ENCODE data around the gene KIAA0040. TPM values are rescaled to one million over a fixed set of nuclear protein-coding genes. Genes with fewer than 3 reads are reported as not detected.

Gene KIAA0040
- total RNA-seq, 1 experiment from 2014 or later = 32.4 TPM

- H4K20me1 ChIP-seq (ENCODE audit: insufficient read depth) = no peaks in the 10 kb centered on the region
- peak overlapping the region; percentile 54 for H3K4me2 ChIP-seq (ENCODE audit: low read length)
- H3K79me2 ChIP-seq (ENCODE audit: insufficient read depth, low read length) = no peaks in the 10 kb centered on the region
- H2AFZ ChIP-seq (ENCODE audit: low read depth, low read length, poor library complexity, severe bottlenecking) = no peak overlapping the region
- H3K36me3 ChIP-seq (ENCODE audit: control insufficient read depth in 1 of 2, insufficient read depth in 2 of 2, low read length in 2 of 2) = no peaks in the 10 kb centered on the region
- DNase-seq (ENCODE audit: low read depth, low spot score) (peak; percentile 80), ATAC-seq (no peak)
- BruUV-seq (replicated peaks) = no TSS peak
- POLR2A ChIA-PET = interaction anchor here (1.5 kb wide), 1 partner anchor 10 kb away, joined by 4 read pairs; no protein-coding TSS in a partner anchor
- H3K9ac ChIP-seq (ENCODE audit: low read length) = no peak overlapping the region
- CTCF ChIA-PET = no interaction called here
- TF ChIP-seq SP1 (IDR thresholded peaks at IDR 0.05; ENCODE audit: low read depth) = peak; percentile 95
- TF ChIP-seq, protein P1, sequence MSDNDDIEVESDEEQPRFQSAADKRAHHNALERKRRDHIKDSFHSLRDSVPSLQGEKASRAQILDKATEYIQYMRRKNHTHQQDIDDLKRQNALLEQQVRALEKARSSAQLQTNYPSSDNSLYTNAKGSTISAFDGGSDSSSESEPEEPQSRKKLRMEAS (IDR thresholded peaks at IDR 0.05) = peak; percentile 83
- peak; percentile 87 for TF ChIP-seq CEBPB (IDR thresholded peaks at IDR 0.05; ENCODE audit: low read depth)
- TF ChIP-seq RAD21 (IDR thresholded peaks at IDR 0.05; ENCODE audit: low read depth) = peak; percentile 45
- TF ChIP-seq SIN3A (IDR thresholded peaks at IDR 0.05; ENCODE audit: low read depth) = peak; percentile 96
- peak; percentile 89 for TF ChIP-seq FOSL1 (IDR thresholded peaks at IDR 0.05; ENCODE audit: low read depth)
- no peak for TF ChIP-seq TCF7L2 (IDR thresholded peaks at IDR 0.05; ENCODE audit: borderline replicate concordance, extremely low read depth, insufficient read depth, insufficient read length)
- TF ChIP-seq ZBTB33 (IDR thresholded peaks at IDR 0.05; ENCODE audit: extremely low read depth, insufficient replicate concordance, low read length) = no peak
- peak; percentile 90 for TF ChIP-seq CBX3 (IDR thresholded peaks at IDR 0.05; ENCODE audit: low read depth)
- no peak; the same call in 1 of the 2 replicates for TF ChIP-seq ELF1 (IDR thresholded peaks at IDR 0.05; ENCODE audit: borderline replicate concordance, low read depth)
- no peak for TF ChIP-seq EZH2phosphoT487 (IDR thresholded peaks at IDR 0.05; ENCODE audit: borderline replicate concordance)
- TF ChIP-seq POLR2A (IDR thresholded peaks at IDR 0.05; ENCODE audit: borderline replicate concordance, extremely low read depth, insufficient read depth, insufficient read length) = no peak
- no peak for TF ChIP-seq YY1 (IDR thresholded peaks at IDR 0.05; ENCODE audit: extremely low read depth, insufficient replicate concordance, low read depth, low read length)
- 0 out of 2 replicates have a peak, but pooled peaks have one; percentile 32 for TF ChIP-seq EGR1 (IDR thresholded peaks at IDR 0.05; ENCODE audit: low read depth)
- peak; percentile 76; the same call in 1 of the 2 replicates for TF ChIP-seq SRF (IDR thresholded peaks at IDR 0.05; ENCODE audit: low read depth)
- peak; percentile 94 for TF ChIP-seq JUND (IDR thresholded peaks at IDR 0.05)
- no peaks in the 10 kb centered on the region for H3K9me3 ChIP-seq (ENCODE audit: control insufficient read depth in 1 of 2, insufficient read depth in 1 of 2, low read depth in 1 of 2, low read length in 2 of 2)
- RAD21 ChIA-PET (ENCODE audit: low non-redundant PET in 1 of 2, low total read pairs in 2 of 2, uncharacterized antibody in 2 of 2, unreplicated experiment in 2 of 2) = no interaction called here
- H3K9me2 ChIP-seq (ENCODE audit: insufficient read depth) = no peaks in the 10 kb centered on the region
- peaks cover 18 to 43% of the 10 kb centered on the region in 2 experiments for H3K4me1 ChIP-seq (ENCODE audit: control insufficient read depth in 1 of 2, insufficient read depth in 2 of 2, low read length in 2 of 2)
- no peak overlapping the region for H3K27ac ChIP-seq (ENCODE audit: low read depth, low read length)
- no peak overlapping the region for H3K4me3 ChIP-seq (replicated peaks in 1 of 2; ENCODE audit: low read depth in 1 of 2, low read length in 2 of 2)
- intact Hi-C loops (cut with micrococcal nuclease) = no loop called here
- H3K27me3 ChIP-seq (ENCODE audit: insufficient read depth, low read length) = no peaks in the 10 kb centered on the region
Observed at GRCh38 chr1:175197531-175197930, 5.0 kb upstream of the KIAA0040 start.

Data from HCT116 (cell line).